Fibroblast of peridontal ligament (primary cell): ENCODE data around the gene OTP.
"Not testable (repeated sequence)": the region's sequence is repeated elsewhere in the genome, so short reads cannot be mapped to it uniquely, and the experiment has no call there.

Experiments used
- DNase-seq: peaks from one replicate; pipeline ENCODE4 v3.0.0-alpha.2; 2010; ENCODE audit errors: extremely low read depth

OTP gene

GRCh38 chr5:77608927-77609326 lies 29.6 kb downstream of the OTP start:
- not testable (repeated sequence) for DNase-seq

- no peak for DNase-seq
Observed at GRCh38 chr5:77607324-77607723, 31.2 kb downstream of the OTP start.

- DNase-seq = no peak
Observed at GRCh38 chr5:77606279-77606678, 32.2 kb downstream of the OTP start.

- DNase-seq = no peak
Observed at GRCh38 chr5:77599679-77600078, 38.8 kb downstream of the OTP start.

- DNase-seq = no peak
Observed at GRCh38 chr5:77590347-77590746, 48.2 kb downstream of the OTP start.

- DNase-seq = no peak
Observed at GRCh38 chr5:77588175-77588574, 50.3 kb downstream of the OTP start.

GRCh38 chr5:77586101-77586500 lies 52.4 kb downstream of the OTP start:
- DNase-seq = no peak

GRCh38 chr5:77582143-77582542 lies 56.4 kb downstream of the OTP start:
- DNase-seq = not testable (repeated sequence)
